Ramos (cell line): Measurements from ENCODE around the gene MAP2K6.

Experiments
- in situ Hi-C: fragments of 300-500 bp; cut with MboI; formaldehyde crosslinking; loops from one replicate; pipeline ENCODE4 v1.14.3; 2022; ENCODE audit warnings: low sequenced_read_pairs; ENCODE audit not compliant: unreplicated experiment

MAP2K6 gene

DNA sequence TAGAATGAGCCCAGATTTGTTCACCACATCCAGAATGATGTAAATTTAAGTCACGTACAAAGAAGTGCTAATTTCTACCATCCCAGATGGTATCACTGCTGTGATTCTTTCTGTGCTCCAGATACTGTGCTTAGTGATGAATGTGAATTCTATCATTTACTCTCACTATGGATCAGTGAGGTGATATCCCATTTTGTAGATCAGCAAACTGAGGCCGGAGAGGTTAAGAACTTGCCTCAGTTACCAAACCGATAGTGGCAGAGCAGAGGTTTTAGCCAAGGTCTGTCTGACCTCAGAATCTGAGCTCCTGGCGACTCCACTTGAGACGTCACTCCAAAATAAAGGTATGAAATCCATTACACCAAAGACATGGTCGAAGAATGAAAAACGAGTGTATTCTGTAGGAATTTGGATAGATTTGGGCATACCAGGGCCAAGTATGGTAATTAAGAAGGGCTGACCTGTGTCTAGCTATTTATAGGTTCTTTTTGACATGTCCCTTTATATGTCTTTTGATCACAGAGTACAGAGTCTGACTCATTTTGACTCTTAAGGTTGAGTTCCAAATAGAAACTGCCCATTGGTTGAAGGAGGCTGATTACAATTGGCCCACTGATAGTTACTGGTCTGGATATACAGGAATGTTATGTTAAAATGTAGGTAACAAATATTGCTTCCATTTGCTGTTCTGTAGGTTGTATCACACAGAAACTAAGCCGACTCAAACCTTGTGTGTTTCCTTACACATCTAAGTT, 10.0 kb downstream of the MAP2K6 start:
- in situ Hi-C loops = no loop called here

DNA sequence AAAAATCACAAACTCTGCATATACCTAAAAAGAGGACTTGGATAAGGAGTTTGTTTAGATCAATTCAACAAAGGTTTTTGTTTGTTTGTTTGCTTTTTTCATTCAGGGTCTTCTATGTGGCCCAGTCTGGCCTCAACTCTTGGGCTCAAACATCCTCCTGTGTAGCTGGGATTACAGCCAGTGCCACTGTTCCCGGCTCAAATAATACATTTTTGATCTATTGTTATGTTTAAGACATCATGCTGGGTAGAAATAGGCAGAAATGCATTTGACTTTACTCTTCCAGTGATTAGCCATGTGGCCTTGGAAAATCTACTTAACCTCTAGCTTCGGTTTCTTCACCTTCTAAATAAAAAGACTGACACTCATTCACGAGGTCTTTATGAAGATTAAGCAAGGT, 11.5 kb downstream of the MAP2K6 start:
- in situ Hi-C loops = no loop called here

DNA sequence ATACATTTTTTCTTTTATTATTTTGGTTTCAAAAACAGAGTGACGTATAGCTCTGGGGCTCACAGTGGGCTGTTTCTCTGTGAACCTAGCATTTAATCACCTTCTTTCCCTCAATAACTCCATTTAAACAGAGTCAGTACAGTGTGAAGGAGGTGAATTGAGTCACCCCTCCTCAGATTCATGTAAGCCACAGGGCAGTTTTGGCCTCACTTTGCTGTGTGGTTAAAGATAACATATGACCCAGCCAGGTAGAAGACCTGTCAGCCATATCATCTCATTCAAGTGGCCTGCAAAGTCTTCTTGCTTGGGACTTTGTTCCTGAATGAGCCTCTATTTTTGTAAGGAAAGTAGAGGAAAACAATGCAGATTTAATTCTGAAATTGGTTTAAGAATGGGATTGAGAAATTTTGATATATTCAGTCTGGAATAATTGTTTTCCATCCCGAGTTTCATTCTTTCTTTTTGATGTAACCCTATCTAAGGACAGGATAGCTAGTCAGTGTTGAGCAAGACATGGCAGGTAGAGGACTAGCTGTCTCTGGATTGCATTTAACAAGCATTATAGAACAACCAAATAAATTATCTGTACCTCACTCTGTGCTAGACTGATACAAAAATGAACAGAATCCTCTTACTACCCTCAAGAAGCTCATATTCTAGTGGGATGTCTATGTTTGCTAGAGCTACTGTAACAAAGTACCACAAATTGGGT, 13.1 kb downstream of the MAP2K6 start:
- in situ Hi-C loops = no loop called here

DNA sequence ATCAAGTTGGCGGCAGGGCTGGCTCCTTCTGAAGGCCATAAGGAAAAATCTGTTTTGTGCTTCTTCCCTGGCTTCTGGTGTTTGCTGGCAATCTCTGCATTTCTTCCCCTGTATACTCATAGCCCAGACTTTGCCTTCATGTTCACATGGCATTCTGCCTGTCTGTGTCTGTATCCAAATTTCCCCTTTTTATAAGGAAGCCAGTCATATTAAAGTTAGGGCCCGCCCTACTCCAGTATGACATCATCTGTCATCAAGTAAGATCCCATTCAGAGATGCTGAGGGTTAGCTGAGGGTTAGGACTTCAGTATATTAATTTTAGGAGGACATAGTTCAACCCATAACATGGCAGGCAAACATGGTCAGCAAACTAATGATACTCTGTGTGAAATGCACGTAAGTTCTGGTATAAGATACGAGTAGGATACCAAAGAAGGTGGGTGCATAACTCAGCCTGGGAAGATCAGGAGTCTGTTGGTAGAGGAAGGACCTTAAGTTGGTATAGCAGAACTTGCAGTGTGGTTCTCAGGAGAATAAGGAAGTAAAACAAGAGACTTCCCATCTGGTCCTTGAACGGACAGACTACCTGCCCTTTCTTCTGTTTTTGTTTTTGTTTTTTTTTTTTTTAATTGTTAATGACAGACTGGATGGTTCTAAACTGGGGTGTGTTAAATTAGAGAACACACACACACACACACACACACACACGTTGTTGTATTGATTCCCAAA, 13.9 kb downstream of the MAP2K6 start:
- in situ Hi-C loops = no loop called here

DNA sequence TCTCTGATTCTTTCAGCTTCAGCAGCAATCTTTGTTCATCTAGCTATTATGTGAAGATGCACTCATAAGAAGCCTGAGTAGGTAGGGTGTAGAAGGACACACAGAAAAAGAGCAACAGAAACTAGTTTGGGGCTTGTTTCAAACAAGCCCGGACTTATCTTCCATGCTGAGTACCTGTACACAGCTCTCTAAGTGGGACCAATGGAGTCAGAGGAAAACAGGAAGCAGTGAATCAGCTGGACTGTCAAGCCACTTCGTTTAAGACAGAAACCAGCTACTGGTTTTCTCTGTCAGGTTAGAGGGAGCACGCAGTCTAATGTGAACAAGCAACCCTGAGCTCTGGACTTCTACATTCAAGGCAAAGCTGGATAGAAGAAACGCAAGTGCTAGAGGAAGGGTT, 16.0 kb downstream of the MAP2K6 start:
- in situ Hi-C loops = no loop called here

DNA sequence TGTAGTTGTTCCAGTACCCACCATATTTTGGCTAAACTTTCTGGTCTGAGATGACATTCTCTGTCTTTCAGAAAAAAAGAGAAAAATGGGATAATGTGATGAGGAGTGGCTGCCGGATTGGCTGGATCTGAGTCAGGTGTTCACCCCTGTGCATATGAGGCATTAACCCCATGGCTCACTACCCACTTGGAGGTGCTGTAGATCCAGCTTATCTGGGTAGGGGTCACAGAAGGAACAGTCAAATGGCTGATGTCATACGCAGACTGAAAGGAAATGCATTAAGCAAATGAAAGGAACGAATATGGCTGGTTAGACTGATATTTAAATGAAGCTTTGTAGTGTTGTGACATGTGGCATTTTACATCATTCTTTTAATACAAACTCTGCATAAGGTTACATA, 17.3 kb downstream of the MAP2K6 start:
- in situ Hi-C loops = no loop called here

DNA sequence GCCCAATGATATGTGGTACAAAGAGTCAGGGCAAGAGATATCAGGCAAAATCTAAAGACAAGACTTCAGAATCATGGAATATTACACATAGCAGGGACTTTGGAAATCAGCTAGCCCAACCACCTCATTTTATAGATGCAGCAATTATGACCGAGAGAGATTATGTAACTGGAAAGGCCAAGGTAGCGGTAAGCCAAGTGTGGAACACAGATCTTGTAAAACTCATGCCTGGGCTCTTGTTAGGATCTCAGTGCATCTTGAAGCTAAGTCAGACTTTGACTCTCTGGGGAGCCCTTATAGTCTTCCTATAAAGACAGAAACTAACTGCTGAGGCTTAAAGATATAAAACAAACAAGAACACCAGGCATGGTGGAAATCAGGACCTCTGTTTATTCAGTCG, 18.6 kb downstream of the MAP2K6 start:
- in situ Hi-C loops = no loop called here

DNA sequence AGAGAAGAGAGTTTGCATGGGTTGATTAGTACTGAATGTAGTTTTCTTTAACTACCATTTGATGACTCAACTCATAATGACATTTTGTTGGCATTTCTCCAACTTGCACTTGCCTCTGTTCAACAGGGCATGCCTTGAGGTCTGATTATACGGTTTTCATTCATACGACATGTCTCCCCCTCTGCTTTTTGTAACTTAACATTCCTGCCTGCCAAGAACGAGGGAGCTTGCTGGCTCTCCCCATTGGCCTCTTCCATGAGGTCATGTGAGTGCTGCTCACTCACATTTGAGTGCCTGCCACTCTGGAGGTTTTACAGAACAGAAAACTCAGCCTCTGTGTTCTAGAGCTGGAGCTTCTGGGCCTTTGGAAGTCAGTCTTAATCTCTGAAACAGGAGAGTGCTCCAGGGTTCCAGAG, 19.7 kb downstream of the MAP2K6 start:
- in situ Hi-C loops = no loop called here

DNA sequence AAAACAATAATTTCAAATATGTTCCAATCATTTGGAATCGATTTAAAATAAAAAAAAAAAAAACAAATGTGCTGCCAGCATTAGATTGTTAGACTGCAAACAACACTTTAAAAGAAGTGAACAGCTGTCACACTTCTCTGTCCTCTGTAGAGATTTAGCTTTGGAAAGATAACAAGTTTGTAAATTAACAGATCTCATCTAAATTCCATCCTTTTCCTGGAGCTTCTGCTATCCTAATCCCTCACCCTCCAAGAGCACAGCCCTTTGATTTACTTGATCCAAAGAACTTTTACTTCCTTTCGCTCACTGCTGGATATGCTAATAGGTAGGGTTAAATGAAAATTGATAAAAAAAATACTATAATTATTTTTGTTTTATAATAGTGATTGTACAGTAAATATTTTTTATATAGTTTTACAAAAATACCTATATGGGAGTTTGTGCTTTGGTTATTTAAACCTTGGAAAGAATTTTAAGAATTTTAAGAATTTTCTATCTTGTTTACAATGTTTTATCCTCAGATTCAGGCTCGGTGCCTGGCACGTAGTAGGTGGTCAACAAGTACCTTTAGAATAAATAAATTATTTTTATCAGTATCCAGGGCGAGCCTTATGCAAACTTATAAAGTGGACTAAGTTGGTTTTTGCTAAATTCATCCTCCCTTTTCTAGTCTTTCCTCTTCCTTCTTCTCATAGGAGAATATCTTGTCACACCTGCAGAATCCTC, 21.6 kb downstream of the MAP2K6 start:
- in situ Hi-C loops = no loop called here

DNA sequence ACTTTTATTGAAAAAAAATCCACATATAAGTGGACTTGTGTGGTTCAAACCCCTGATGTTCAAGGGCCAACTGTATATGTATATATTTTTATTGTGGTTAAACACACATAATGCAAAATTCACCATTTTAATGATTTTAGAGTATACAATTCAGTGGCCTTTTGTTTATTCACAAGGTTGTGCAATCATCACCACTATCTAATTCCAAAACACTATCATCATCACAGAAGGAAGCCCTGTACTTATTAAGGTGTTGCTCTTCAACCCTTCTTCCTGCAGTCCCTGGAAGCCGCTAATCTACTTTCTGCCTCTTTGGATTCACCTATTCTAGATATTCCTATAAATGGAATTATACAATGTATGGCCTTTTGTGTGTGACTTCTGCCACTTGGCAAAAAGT, 23.0 kb downstream of the MAP2K6 start:
- in situ Hi-C loops = no loop called here

DNA sequence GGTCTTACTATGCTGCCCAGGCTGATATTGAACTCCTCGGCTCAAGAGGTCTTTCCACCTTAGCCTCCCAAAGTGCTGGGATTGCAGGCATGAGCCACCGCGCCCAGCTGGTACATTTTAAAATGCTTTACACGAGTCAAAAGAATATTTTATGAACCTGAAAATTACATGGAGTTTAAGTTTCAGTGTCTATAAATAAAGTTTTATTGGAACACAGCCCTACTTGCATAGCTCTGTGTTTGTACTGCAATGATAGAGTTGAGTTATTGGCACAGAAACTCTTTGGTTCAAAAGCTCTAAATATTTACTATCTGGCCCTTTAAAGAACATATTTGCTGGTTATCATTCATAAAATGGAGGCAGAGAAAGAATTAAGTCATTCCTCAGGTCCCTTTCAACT, 24.3 kb downstream of the MAP2K6 start:
- in situ Hi-C loops = no loop called here

DNA sequence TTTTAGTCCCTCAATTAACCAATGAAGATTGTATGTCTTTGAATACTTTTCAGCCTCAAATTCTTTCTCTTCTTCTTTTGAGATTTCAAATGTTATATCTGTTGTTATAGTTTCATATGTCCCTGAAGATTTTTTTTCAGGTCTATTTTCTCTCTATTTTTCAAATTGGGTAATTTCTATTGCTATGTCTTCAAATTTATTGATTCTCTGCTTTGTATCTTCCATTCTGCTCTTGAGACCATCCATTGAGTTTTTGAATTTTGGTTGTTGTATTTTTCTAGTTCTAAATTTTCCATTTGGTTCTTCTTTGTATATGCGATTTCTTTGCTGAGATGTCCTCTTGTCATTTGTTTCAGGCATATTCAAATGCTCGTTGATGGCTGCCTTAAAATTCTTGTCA, 26.7 kb downstream of the MAP2K6 start:
- in situ Hi-C loops = no loop called here

DNA sequence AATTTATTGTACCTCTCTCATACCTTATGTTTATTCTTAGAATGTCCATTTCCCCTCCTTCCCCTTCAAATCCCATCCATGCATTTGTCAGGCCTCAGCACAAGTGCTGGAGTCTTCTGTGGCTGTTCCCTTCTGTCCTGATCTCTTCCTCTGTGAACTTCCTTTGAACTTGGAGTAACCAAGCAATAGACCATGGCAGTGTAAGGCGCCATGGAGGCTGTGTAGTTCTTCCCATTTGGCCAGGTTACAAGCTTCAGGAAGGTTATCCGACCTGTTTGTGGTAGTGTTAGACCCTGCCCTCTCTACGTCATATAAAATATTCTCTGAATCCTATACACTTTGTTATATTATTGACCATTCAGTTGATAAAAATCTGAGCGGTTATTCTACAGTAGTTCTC, 28.6 kb downstream of the MAP2K6 start:
- in situ Hi-C loops = no loop called here

DNA sequence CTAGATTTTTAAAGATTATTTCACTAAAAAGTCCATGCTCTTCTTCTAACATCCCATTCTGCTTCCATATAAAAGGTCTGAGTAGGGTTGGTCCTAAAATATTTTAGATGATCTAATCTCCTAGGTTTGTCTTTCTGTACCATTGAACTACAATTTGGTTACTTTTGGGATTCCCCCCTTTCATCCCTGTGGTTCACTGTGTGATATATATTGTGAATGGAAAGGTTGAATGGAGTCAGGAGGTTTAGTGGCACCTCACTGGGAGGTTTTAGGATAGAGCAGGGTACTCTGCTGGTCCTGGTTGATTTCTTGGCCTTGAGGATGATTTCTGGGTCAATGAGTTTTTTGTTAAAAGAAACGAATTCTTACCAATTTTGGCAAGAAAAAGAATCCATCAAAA, 29.5 kb downstream of the MAP2K6 start:
- in situ Hi-C loops = no loop called here

DNA sequence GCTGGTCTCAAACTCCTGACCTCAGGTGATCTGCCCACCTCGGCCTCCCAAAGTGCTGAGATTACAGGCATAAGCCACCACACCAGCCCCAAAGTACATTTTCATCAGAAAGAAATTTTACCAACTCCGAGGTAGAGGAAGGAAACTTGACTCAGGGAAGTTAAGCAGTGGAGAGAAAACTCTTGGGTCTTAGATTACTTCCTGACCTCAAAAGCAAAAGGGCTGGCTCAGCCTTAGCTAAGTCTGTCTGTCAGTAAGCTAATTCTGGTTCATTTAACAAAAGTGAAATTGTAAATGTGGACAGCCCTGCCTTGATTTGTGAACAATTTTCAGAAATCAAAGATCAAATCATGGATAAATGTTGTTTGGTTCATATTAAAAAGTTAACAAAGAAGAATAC, 30.6 kb downstream of the MAP2K6 start:
- in situ Hi-C loops = no loop called here

DNA sequence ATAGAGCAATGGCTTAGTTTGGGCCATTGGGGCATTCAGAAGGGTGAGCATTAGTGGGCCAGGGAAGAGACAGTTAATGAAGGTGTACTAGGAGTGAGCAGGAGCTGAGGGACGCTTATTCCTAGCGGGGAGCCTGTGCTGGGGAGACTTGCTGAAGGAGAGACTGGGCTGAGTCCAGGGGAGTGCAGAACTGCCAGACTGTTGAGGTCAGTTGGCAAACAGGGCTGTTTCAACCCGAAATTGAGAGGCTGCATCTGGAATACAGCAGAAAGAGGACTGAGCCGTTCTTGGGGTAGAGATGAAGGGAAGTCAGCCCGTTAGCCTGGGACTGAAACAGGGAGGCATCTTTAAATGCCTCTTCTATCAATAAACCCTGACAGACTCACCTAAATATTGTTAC, 33.2 kb downstream of the MAP2K6 start:
- in situ Hi-C loops = no loop called here

DNA sequence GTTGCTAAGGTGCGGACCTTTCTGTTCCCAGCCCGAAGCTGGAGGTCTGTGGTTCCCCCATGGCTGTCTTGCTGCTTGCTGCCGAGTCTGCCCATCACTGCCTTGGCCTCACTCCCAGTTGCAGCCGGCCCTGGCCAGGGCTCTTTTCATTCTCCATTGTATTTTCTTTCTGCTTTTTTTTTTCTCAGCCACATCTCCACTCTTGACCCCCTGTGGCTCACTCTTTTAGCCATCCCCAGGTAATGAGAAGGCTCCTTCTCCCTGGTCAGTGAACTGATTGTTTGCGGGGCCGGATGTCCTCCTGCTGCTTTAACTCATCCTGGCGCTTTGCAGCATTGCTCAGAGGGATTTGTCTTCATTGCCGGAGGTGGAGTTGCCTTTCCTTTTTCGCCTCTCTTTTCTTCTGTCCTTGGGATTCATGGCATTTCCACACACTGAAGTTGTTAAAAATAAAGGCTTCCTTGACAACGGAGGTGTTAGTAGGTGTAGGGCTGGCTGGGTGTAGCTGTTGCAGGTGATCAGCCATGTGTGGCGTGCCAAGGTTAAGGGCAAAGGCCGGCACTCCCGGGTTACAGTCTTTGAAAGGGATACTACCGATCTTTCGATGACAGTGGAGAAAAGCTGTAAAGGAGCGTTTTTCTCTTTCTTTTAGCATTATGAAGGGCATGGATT, 34.1 kb downstream of the MAP2K6 start:
- in situ Hi-C loops = no loop called here

DNA sequence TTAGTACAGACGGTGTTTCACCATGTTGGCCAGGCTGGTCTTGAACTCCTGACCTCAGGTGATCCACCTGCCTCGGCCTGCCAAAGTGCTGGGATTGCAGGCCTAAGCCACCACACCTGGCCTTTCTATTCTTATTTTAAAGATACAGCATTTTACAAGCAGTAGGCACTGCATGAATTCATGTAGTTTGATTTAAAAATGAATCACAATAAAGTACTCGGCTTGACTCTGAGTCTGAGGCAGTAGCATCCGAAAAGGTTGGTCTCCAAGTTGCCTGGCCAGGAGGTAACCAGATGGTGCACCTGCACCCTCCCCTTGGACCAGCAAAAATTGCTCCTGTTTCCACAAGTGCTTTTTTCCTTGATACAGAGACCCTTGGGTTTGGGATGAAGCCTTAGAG, 35.6 kb downstream of the MAP2K6 start:
- in situ Hi-C loops = no loop called here

DNA sequence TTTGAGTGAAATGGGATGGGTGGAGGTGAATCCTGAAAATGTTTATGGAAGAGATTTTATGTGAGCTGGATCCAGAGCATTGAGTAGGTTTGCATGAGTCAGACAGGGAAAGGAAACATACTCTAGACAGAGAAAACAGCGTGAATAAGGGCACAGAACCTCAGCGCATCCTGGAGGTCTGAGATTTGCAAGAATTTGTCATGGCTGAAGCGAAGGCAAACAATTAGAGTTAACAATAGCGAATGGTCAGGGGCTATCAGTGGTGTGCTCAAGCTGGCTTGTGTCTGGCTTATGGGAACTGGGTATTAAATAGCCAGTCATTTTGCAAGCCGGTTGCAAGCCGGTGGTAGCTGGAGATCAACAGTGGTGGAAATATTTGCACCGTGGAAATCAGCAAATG, 36.4 kb downstream of the MAP2K6 start:
- in situ Hi-C loops = no loop called here
